Spleen (tissue), 11 donors: ENCODE measurements around the gene PLEKHO1. TPM values are rescaled to one million over a fixed set of nuclear protein-coding genes. Genes with fewer than 3 reads are reported as not detected.

Experiments used
- DNase-seq: peaks from one replicate; pipeline ENCODE4 v3.0.0-alpha.2; 2020
- H3K27ac ChIP-seq, 8 donors: fragments of 200-600 bp; sonication (generic) in 7 of 8; 1 replicate in 4 of 8; 2 replicates in 4 of 8; pipeline versions ENCODE4 v1.5.0 to v1.8.0; 2016 to 2021; ENCODE audit warnings: inconsistent platforms in 4 of 8, mild to moderate bottlenecking in 4 of 8, moderate library complexity in 1 of 8
- H3K27me3 ChIP-seq, 7 donors: fragments of 200-600 bp; sonication (generic) in 6 of 7; replicated peaks in 1 of 7; 1 replicate in 4 of 7; 2 replicates in 3 of 7; pipeline versions ENCODE4 v1.5.0 to v1.8.0; 2016 to 2021; ENCODE audit warnings: inconsistent platforms in 3 of 7, mild to moderate bottlenecking in 1 of 7
- H3K36me3 ChIP-seq, 6 donors: fragments of 200-600 bp; sonication (generic) in 5 of 6; 1 replicate in 4 of 6; 2 replicates in 2 of 6; pipeline versions ENCODE4 v1.5.0 to v1.8.0; 2016 to 2021; ENCODE audit warnings: inconsistent platforms in 2 of 6
- H3K4me1 ChIP-seq, 6 donors: fragments of 200-600 bp; sonication (generic) in 5 of 6; 1 replicate in 3 of 6; 2 replicates in 3 of 6; pipeline versions ENCODE4 v1.5.0 to v1.8.0; 2016 to 2021; ENCODE audit warnings: inconsistent platforms in 3 of 6
- H3K4me3 ChIP-seq, 8 donors: fragments of 200-600 bp; sonication (generic) in 7 of 8; 1 replicate in 4 of 8; 2 replicates in 4 of 8; pipeline versions ENCODE4 v1.5.0 to v1.8.0; 2016 to 2021; ENCODE audit warnings: inconsistent platforms in 4 of 8, mild to moderate bottlenecking in 4 of 8, moderate library complexity in 2 of 8
- H3K9me3 ChIP-seq, 8 donors: fragments of 200-600 bp; sonication (generic) in 7 of 8; 1 replicate in 4 of 8; 2 replicates in 4 of 8; pipeline versions ENCODE4 v1.5.0 to v1.8.0; 2016 to 2021; ENCODE audit warnings: inconsistent platforms in 4 of 8
- POLR2A ChIP-seq, 3 donors: fragments of 450-650 bp; IDR thresholded peaks; one replicate each; pipeline ENCODE4 v1.5.1; 2017; ENCODE audit warnings: antibody characterized with exemption in 3 of 3, mild to moderate bottlenecking in 1 of 3
- POLR2AphosphoS5 ChIP-seq, 3 donors: sonication (generic); formaldehyde crosslinking; IDR thresholded peaks; one replicate each; pipeline ENCODE4 v1.5.1; 2017; ENCODE audit warnings: antibody characterized with exemption in 3 of 3
- WGBS, 5 donors: extraction: QIAGEN DNeasy Blood & Tissue Kit in 3 of 5; methylation state at CpG; one replicate each; pipeline versions ENCODE4 v1.1.5 to v1.1.7; 2013 to 2018; 5-methylcytosine and 5-hydroxymethylcytosine counted together
- intact Hi-C: fragments of 100-400 bp; cut with DNase I; formaldehyde crosslinking; loops from one replicate; pipeline ENCODE4 v1.15.0; 2023; ENCODE audit warnings: low total_unique reads
- polyA plus RNA-seq, 3 donors: library from polyadenylated mRNA; stranded (reverse); fragments of 200-250 nt; gene quantifications; one replicate each; pipeline ENCODE4 v1.2.1, GENCODE V29; 2013
- total RNA-seq, 7 donors: library from RNA; depleted of rRNA in 3 of 7; stranded (reverse); fragments of >200 nt in 3 of 7; fragmentation: NEBNext Ultra II Directional in 4 of 7; extraction: Animal tissue kit (Norgen Biotek cat#: 25700) in 4 of 7; gene quantifications; one replicate each; pipeline versions ENCODE4 v1.1.0 to v1.2.1, GENCODE V29; 2016 to 2021
- TF ChIP-seq, protein P1 (sequence below), 11 experiments: fragments of 200-600 bp in 7 of 11; fragments of 450-650 bp in 4 of 11; sonication (generic) in 4 of 11; IDR thresholded peaks in 8 of 11; conservative IDR thresholded peaks in 3 of 11; 1 replicate in 7 of 11; 2 replicates in 4 of 11; pipeline versions ENCODE4 v1.4.0 to v1.8.0; 2016 to 2021; ENCODE audit warnings: antibody characterized with exemption in 11 of 11, inconsistent platforms in 4 of 11, mild to moderate bottlenecking in 1 of 11
- donor health status: healthy with polysubstance abuse.
- donor health status: DM: no; HTN: no; CAD: no; lungs with moderate emphysema.
- donor health status: DM: no; HTN: no; CAD: no.
- donor health status: Bipolar disorder and iron deficiency.
- donor health status: healthy.
- donor health status: DM: no; HTN: no; CAD: no.
- donor health status: DM: yes; HTN: yes; CAD: no.

PLEKHO1 gene
- total and polyA plus RNA-seq, 10 donors = 95.9 to 228 (median 129) TPM

DNA sequence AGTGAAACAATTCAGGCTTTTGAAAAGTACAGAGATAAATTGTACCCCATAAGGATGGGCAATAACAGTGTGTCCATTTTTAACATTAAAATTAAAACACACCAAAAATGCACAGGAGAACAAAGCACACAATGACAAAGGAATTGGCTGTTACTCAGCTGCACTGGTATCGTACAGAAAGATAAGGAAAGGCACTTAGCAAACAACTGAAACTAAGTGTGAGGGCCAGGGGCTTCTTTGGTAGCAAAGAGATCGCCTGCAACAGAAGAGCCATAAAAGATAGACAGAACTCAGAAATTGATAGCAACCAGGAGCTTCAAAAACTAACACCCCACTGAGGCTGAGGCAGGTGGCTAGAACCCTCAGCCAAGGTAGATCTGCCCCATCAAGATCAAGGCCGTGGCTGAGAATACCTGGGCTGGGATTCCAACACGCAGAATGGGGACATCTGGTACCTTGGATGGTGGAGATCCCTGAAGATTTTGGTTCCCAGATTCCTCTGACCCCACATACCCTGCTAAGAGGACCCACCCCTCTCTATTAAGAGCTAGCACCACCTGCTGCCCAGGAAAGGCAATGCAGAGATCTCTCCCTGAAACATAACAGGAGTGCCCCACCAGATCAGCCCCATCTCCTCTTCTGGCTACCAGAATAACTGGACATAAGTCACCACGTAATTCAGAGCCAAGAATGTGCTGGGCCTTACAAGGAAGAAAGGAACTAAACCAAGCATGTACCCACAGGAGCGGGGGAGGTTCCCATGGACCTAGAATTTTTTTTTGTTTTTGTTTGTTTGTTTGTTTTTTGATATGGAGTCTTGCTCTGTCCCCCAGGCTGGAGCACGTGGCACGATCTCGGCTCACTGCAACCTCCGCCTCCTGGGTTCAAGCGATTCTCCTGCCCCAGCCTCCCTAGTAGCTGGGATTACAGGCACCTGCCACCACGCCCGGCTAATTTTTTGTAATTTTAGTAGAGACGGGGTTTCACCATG is 16.2 kb downstream of the PLEKHO1 start:
- 64 to 73% (median 69%) methylated on average over 14 of the region's 14 CpGs for WGBS, 5 donors
- H3K9me3 ChIP-seq = no peaks in the 10 kb centered on the region
- no peak for DNase-seq
- H3K36me3 ChIP-seq = no peaks in the 10 kb centered on the region
- no peak overlapping the region for H3K4me3 ChIP-seq
- peaks cover 44 to 77% (median 62%) of the 10 kb centered on the region in 6 donors for H3K4me1 ChIP-seq
- TF ChIP-seq, protein P1, sequence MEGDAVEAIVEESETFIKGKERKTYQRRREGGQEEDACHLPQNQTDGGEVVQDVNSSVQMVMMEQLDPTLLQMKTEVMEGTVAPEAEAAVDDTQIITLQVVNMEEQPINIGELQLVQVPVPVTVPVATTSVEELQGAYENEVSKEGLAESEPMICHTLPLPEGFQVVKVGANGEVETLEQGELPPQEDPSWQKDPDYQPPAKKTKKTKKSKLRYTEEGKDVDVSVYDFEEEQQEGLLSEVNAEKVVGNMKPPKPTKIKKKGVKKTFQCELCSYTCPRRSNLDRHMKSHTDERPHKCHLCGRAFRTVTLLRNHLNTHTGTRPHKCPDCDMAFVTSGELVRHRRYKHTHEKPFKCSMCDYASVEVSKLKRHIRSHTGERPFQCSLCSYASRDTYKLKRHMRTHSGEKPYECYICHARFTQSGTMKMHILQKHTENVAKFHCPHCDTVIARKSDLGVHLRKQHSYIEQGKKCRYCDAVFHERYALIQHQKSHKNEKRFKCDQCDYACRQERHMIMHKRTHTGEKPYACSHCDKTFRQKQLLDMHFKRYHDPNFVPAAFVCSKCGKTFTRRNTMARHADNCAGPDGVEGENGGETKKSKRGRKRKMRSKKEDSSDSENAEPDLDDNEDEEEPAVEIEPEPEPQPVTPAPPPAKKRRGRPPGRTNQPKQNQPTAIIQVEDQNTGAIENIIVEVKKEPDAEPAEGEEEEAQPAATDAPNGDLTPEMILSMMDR (IDR thresholded peaks at IDR 0.05 in 8 of 11, conservative IDR thresholded peaks at IDR 0.05 in 3 of 11) = peak; percentile 45 to 81 (median 72)
- TF ChIP-seq POLR2A (IDR thresholded peaks at IDR 0.05) = no peak
- H3K27ac ChIP-seq = peak overlapping the region; percentile 80 to 95 (median 88)
- intact Hi-C loops = no loop called here
- H3K27me3 ChIP-seq = no peaks in the 10 kb centered on the region

- TF ChIP-seq POLR2AphosphoS5 (IDR thresholded peaks at IDR 0.05) (peak in 2 of 3 donors; percentile 24 to 87), POLR2A (IDR thresholded peaks at IDR 0.05) (no peak)
- TF ChIP-seq, protein P1 (IDR thresholded peaks at IDR 0.05 in 8 of 11, conservative IDR thresholded peaks at IDR 0.05 in 3 of 11) = peak; percentile 49 to 84 (median 77)
- Histone ChIP-seq H3K9me3 (no peaks in the 10 kb centered on the region), H3K4me3 (no peak overlapping the region), H3K27ac (no peak overlapping the region), H3K4me1 (peaks cover 17 to 46% (median 31%) of the 10 kb centered on the region in 6 donors), H3K36me3 (no peaks in the 10 kb centered on the region), H3K27me3 (no peaks in the 10 kb centered on the region)
- intact Hi-C loops = loop anchor here (2.0 kb wide), 1 partner anchor 96 kb away; no protein-coding TSS in a partner anchor
- DNase-seq = peak; percentile 90
- 17 to 30% (median 29%) methylated on average over 6 of the region's 6 CpGs for WGBS, 5 donors
Observed at GRCh38 chr1:150168960-150169601, 19.4 kb downstream of the PLEKHO1 start.

DNA sequence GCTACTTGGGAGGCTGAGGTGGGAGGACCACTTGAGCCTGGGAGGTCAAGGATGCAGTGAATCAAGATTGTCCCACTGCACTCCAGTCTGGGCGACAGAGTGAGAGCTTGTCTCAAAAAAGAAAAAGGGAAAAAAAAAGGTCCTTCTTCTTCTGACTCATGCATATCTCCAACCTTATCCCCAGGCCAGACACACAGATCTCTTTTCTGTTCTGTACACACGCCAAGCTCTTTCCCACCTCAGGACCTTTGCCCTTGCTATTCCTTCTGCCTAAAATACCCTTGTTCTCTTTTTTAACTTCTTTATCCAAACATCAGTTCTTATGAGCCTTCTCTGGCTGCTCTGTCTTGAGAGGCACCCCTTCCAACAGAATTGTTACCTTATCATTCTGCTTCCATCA is 22.1 kb downstream of the PLEKHO1 start:
- Histone ChIP-seq H3K36me3 (no peaks in the 10 kb centered on the region), H3K27me3 (no peaks in the 10 kb centered on the region), H3K9me3 (no peaks in the 10 kb centered on the region), H3K27ac (no peak overlapping the region), H3K4me3 (no peak overlapping the region), H3K4me1 (peaks cover 0 to 19% (median 9%) of the 10 kb centered on the region in 6 donors)
- TF ChIP-seq POLR2AphosphoS5 (IDR thresholded peaks at IDR 0.05) = no peak
- DNase-seq = no peak
- intact Hi-C loops = no loop called here
- 78 to 88% (median 84%) methylated on average over 2 of the region's 2 CpGs for WGBS, 5 donors

DNA sequence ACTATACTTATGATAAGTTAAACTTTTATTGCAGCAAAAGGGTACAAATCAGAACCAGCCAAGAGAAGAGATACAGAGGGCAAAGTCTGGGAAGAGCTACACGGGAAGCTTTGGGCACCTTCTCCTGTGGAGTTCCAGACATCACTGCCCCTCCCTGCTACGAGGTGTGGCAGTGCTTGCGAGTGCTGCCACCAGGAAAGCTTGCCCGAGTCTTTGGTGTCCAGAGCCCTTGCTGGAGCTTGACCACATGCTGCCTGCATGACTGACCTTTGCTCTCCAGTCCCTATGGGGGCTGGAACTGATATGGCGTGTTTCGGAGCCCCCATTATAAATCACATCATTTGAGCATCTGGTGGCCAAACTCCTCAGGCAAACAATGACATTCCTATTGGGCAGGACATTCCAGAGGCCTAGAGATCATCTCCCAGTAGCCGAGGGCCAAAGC is 23.4 kb downstream of the PLEKHO1 start:
- H3K4me1 ChIP-seq = peaks cover 0 to 30% (median 9%) of the 10 kb centered on the region in 6 donors
- H3K27ac ChIP-seq = no peak overlapping the region
- H3K9me3 ChIP-seq = no peaks in the 10 kb centered on the region
- DNase-seq = no peak
- WGBS, 5 donors = 83 to 94% (median 91%) methylated on average over 7 of the region's 7 CpGs
- H3K36me3 ChIP-seq = no peaks in the 10 kb centered on the region
- no peak for TF ChIP-seq POLR2A (IDR thresholded peaks at IDR 0.05)
- TF ChIP-seq, protein P1 (IDR thresholded peaks at IDR 0.05 in 8 of 11, conservative IDR thresholded peaks at IDR 0.05 in 3 of 11) = no peak
- no peak for TF ChIP-seq POLR2AphosphoS5 (IDR thresholded peaks at IDR 0.05)
- no peak overlapping the region for H3K4me3 ChIP-seq
- no peaks in the 10 kb centered on the region for H3K27me3 ChIP-seq
- intact Hi-C loops = no loop called here
